GM12872 (cell line): ENCODE data around the gene TMEM252.

Source experiments
- TF ChIP-seq, protein P1 (sequence below): IDR thresholded peaks from 3 replicates; pipeline ENCODE4 v1.5.1; 2011; ENCODE audit warnings: low read depth, mild to moderate bottlenecking, low read length, moderate library complexity; ENCODE audit not compliant: insufficient read depth

Gene TMEM252

GRCh38 chr9:68574150-68574549 is 33.5 kb upstream of the TMEM252 start:
- TF ChIP-seq, protein P1, sequence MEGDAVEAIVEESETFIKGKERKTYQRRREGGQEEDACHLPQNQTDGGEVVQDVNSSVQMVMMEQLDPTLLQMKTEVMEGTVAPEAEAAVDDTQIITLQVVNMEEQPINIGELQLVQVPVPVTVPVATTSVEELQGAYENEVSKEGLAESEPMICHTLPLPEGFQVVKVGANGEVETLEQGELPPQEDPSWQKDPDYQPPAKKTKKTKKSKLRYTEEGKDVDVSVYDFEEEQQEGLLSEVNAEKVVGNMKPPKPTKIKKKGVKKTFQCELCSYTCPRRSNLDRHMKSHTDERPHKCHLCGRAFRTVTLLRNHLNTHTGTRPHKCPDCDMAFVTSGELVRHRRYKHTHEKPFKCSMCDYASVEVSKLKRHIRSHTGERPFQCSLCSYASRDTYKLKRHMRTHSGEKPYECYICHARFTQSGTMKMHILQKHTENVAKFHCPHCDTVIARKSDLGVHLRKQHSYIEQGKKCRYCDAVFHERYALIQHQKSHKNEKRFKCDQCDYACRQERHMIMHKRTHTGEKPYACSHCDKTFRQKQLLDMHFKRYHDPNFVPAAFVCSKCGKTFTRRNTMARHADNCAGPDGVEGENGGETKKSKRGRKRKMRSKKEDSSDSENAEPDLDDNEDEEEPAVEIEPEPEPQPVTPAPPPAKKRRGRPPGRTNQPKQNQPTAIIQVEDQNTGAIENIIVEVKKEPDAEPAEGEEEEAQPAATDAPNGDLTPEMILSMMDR = peak; percentile 40; the same call in 2 of the 3 replicates

GRCh38 chr9:68567565-68567964 is 26.9 kb upstream of the TMEM252 start:
- TF ChIP-seq, protein P1 = no peak

DNA sequence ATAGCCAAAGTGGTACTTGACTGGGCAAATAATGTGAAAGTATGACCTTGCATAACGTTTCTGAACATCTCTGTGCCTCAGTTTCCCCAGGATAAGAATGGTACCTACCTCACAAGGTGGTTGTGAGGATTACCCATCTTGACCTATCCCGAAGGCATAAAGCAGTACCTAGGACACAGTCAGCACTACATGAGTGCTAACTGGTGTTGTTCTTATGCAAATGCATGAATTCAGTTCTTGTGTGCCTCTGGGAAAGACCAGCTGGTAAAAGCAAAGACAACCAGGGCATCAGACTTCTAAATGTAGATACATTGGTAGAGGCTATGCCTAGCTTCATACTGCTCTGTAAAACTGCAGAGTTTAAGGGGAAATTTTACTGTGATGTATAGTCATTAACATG is 21.8 kb upstream of the TMEM252 start:
- TF ChIP-seq, protein P1 = no peak

DNA sequence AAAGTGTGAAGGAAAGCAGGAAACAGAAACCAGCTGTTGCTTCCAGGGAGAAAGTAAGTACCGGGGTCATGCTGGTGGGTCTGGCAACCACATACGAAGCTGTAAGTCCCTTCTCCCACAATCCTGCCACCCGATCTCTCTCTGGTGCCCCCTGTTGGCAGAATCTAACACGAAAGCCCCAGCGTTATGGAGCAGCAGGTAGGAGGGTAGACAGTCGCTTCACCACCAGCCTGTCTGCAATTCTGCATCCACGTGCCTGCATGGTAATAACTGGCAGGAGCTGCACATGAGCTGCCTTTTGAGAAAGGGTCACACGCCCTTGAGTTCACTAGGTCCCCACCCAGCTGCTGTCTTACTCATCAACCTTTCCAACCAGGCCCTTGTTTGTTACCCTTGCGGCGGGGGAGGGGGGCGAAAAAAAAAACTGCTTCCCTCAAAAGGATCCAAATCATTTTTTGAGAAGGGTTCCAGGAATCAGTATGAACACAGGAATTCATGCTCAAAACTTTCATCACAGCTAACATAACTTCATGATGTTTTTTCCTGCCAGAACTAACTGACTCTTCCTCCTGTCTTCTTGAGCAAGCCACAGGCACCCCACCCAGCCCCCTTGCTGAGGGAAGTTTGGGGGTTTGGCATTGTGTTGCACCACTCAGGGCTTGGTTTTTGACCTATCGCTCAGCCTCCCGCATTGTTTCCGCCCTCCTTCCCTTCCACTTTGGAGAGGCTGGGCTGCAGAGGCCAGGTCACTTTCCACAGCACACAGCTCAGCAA is 19.6 kb upstream of the TMEM252 start:
- TF ChIP-seq, protein P1 = peak; percentile 86

DNA sequence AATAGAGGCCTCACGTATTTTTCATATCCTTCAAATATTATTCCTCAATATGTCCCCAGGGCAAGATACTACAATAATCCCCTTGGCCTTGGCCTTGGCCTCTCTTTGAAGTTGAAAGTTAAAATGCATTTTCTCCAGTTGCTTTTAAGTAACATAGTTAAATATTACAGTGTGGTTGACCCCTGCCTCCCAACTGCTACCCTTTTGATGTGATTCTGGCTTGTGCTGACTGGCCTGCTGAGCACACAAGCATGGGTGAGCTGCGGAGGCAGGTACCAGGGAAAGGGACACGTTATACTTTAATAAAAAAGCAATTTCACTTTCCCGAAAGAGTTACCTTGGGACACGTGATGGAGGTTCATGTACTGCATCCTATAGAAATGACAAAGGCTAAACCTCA is 17.9 kb upstream of the TMEM252 start:
- TF ChIP-seq, protein P1 = no peak

- TF ChIP-seq, protein P1 = no peak
These were observed 14.9 kb upstream of the TMEM252 start for GRCh38 chr9:68555437-68556150.

GRCh38 chr9:68552700-68553476 is 12.2 kb upstream of the TMEM252 start:
- TF ChIP-seq, protein P1 = no peak
